ENCODE results near the gene SNX14.

DNA sequence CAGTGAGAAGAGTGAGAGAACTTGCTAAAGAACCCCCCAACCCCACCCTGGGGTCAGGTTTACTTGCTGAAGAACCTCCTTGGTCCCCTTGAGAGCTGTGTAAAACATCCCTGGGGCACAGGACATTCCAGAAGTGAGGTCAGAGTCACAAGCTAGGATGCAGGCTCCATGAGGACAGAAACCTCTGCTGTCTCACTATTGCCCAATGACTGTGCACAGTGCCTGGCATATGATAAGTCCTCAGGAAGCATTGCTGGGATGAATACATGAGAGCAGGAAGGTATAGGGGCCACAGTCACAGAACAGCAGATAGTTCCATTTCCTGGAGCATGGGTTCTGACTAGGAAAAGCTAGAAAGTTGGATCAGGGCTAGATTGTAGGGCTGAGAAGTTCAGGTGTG is 125.3 kb downstream of the SNX14 start:
- TF ChIP-seq GATA2 (IDR thresholded peaks at IDR 0.05; ENCODE audit: low read depth, low read length) (no peak), GATA3 (IDR thresholded peaks at IDR 0.05; ENCODE audit: low read depth, low read length) (no peak)

All from SH-SY5Y (cell line).